ENCODE data around the gene ACTR2.
"Not testable (repeated sequence)": the region's sequence is repeated elsewhere in the genome, so short reads cannot be mapped to it uniquely, and the experiment has no call there.

ACTR2 gene

GRCh38 chr2:65227456-65228262 lies at the start of gene ACTR2:
ACTR2 (plus strand) TSS chr2:65227831; CDS start chr2:65227910, 79 bp downstream.
- peak; percentile 97 for DNase-seq (ENCODE audit: low spot score)

- DNase-seq (ENCODE audit: low spot score): no peak
These were observed 45.1 kb upstream of the ACTR2 start for GRCh38 chr2:65182570-65182969.

GRCh38 chr2:65183406-65183805 lies 44.2 kb upstream of the ACTR2 start:
- not testable (repeated sequence) for DNase-seq (ENCODE audit: low spot score)

- DNase-seq (ENCODE audit: low spot score): no peak
These were observed 42.6 kb upstream of the ACTR2 start for GRCh38 chr2:65185012-65185411.

- no peak for DNase-seq (ENCODE audit: low spot score)
These were observed 41.4 kb upstream of the ACTR2 start for GRCh38 chr2:65186093-65186868.

- peak; percentile 94 for DNase-seq (ENCODE audit: low spot score)
These were observed 40.5 kb upstream of the ACTR2 start for GRCh38 chr2:65186872-65187851.

- DNase-seq (ENCODE audit: low spot score): no peak
These were observed 34.2 kb upstream of the ACTR2 start for GRCh38 chr2:65193446-65193845.

GRCh38 chr2:65198737-65199136 lies 28.9 kb upstream of the ACTR2 start:
- no peak for DNase-seq (ENCODE audit: low spot score)

GRCh38 chr2:65199166-65199565 lies 28.5 kb upstream of the ACTR2 start:
- DNase-seq (ENCODE audit: low spot score): no peak

- peak; percentile 31 for DNase-seq (ENCODE audit: low spot score)
These were observed 27.7 kb upstream of the ACTR2 start for GRCh38 chr2:65199891-65200290.

GRCh38 chr2:65204461-65205210 lies 23.0 kb upstream of the ACTR2 start:
- DNase-seq (ENCODE audit: low spot score): no peak

- no peak for DNase-seq (ENCODE audit: low spot score)
These were observed 15.5 kb upstream of the ACTR2 start for GRCh38 chr2:65212115-65212514.

- DNase-seq (ENCODE audit: low spot score): no peak
These were observed 15.0 kb upstream of the ACTR2 start for GRCh38 chr2:65212619-65213018.

- no peak for DNase-seq (ENCODE audit: low spot score)
These were observed 14.6 kb upstream of the ACTR2 start for GRCh38 chr2:65213035-65213434.

- no peak for DNase-seq (ENCODE audit: low spot score)
These were observed 13.3 kb upstream of the ACTR2 start for GRCh38 chr2:65214361-65214760.

GRCh38 chr2:65214843-65215242 lies 12.8 kb upstream of the ACTR2 start:
- DNase-seq (ENCODE audit: low spot score): no peak

GRCh38 chr2:65215946-65216345 lies 11.7 kb upstream of the ACTR2 start:
- no peak for DNase-seq (ENCODE audit: low spot score)

GRCh38 chr2:65220432-65221131 lies 7.0 kb upstream of the ACTR2 start:
- no peak for DNase-seq (ENCODE audit: low spot score)

- DNase-seq (ENCODE audit: low spot score): not testable (repeated sequence)
These were observed 6.4 kb upstream of the ACTR2 start for GRCh38 chr2:65221275-65221674.

- peak; percentile 3 for DNase-seq (ENCODE audit: low spot score)
These were observed 593 bp upstream of the ACTR2 start for GRCh38 chr2:65227020-65227455.
